ENCODE measurements around the gene SORCS2.

SORCS2 gene

DNA sequence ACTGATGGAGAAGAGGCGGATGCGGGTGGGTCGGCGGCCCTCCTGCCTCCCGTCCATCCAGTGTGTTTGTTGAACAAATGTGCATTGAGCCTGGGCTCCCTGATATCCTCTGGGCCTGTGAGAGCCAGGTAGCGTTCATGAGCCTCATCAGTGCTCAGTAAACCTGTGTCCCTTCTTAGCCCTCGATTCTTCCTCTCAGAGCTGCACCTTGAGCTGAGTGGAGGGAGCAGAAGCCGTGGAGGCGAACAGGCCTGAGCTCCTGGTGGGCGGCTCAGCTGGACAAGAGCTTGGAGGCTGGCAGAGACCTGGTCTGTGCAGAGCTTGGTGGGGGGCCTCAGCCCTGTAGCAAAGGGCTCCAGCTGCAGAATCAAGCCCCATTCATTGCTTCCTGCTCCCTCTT is 112.1 kb downstream of the SORCS2 start:
- no peak for DNase-seq (ENCODE audit: low spot score)

DNA sequence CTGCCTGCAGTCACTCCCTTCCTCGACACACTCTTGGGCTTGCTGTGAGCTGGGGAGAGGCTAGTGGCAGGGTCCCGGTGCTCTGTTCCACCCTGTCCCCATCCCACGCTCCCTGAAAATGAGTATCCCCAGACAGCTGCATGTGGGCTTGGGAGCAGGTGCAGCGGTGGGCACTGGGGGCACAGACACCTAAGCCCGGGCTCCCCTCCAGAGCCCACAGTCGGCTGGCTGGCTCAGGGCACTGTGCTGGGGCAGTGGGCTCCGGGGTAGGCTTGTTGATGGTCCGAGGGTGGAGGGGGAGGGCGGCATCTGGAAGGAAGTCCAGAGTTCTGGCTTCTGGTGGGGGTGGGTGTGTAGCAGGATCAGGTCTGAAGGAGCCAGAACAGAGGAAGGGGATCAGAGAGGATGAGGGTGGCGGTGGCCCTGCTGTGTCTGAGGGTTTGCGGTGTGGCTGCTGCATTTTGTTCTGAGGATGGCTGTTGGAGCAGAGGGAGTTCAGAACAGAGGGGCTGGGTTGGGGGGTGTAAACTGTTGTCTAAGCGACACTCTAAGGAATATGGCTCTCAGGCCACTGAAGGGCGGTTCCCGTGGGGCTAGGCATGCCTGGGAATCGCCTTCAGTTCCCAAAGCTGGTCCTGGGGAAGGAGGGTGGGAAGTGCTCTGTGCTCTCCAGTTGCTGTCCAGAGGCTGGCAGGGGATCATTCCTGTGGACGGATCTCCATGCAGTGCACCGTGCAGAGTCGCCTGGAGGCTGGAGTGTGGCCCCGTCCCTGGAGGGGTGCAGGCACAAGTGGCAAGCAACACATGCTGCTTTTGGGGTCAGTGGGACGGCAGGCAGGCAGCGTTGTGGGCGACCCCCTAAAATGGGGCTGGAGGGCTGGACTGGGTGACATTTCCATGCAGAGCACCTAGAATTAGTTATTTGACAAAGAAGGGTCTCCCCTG is 114.0 kb downstream of the SORCS2 start:
- no peak for DNase-seq (ENCODE audit: low spot score)

DNA sequence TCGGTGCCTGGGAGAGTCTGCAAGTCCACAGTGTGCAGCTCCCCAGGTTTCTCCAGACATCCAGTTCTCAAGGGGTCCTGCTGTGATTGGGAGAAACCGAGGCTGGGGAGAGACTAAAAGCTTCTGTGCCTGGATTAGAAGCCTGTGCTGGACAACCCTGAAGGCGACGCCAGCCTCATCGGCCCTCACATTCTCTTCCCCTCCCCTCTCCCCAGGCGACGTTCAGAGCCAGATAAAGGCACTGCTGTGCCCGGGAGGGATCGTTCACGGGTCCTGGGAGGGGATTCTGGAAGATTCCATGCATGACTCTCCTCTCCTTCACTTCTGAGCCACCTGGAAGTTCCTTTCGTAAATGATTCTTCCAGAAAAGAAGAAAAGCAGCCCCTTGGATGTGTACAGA is 114.6 kb downstream of the SORCS2 start:
- no peak for DNase-seq (ENCODE audit: low spot score)

DNA sequence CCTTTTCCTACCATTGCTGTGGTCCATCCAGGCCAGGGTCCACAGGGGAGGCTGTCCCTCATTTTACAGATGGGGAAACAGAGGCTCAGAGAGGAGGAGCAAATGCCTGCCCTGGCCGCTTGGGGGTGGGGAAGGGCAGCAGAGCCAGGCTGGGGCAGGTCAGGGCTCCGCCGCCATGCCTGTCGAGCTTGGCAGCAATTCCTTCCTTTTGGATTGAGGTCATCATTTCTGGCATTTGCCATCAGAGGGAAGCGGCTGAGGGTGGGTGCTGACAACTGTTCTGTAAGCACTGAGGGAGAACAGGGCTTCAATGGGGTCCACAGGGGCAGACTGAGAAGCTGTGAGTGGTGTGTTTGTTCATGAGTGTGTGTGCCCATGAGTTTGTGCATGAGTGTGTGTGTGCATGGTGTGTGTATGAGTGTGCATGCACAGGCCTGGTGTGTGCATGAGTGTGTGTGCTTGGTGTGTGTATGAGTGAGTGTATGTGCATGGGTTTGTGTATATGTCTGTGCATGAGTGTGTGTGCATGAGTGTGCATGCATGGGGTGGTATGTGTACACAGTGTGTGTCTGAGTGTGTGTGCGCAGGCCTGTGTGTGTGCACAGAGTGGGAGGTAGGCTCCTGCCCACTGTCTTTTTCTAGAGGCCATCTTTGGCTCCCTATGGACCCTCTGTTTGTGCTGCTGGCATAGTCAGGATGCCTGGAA is 115.2 kb downstream of the SORCS2 start:
- DNase-seq (ENCODE audit: low spot score): no peak

DNA sequence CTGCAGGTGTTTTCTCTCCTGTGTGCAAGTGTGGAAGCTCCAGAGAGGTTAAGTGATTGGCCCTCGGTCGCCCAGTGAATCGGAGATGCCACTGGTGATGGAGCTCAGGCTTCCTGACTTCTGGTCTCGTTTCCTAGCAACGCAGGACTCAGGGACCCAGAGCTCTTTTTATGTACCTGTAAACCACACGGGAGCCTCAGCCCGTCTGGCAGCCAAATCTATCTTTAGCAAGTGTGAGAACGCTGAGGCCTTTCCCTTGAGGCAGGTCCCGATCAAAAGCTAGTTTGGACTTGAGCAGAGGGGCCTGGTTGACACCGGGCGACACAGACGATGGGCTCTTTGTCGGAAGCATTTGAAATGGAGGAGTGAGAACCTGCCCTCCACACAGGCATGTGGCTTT is 116.8 kb downstream of the SORCS2 start:
- no peak for DNase-seq (ENCODE audit: low spot score)

DNA sequence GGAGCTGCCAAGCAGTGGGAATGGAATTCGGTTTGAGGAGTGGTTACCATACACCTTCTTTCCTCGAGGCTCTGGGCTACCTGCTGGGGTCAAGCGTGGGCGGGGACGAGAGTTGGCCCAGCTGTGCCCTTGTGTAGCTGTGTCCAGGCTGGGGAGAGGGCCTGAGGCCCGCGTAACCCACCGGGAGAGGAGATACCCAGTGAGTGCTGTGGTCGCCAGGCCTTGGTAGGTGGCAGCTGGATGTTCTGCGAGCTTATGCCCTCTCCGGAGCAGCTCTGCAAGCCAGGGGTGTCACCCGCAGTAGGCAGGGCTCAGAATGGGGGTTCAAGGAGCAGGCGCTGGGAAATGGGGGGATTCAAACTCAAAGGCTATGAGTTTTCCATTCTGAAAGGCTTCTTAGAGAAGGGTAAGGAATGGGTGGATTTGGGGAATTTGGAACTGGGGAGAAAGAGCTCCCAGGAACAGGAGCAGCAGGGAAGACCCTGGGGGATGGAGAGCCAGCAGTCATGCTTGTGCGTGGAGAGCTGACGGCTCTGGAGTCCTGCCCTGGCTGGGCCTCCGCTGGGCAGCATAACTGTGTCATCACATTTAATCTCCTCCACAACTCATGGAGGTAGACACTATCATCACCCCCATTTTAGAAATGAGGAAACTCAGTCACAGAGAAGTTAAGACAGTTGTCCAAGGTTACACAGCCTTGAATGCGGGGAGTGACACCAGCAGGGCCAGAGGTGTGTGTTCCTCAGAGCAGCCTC is 117.5 kb downstream of the SORCS2 start:
- DNase-seq (ENCODE audit: low spot score): no peak

DNA sequence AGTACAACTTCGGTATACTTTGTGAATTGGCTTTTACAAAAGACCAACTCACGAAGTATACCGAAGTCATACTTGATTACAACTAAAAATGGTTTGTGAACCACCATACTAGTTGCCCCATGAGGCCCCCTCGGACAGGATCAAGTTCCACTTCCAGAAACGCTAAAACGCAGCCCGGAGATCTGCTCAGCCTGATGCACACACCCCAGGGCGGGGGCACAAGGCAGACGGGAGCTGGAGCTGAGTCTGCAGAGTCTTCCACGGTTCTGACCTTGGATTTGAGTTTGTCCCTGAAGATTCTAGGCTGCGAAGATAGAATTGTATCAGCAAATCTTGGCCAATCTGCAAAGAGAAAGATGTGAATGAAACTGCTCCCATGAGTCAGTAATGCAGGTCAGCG is 118.1 kb downstream of the SORCS2 start:
- DNase-seq (ENCODE audit: low spot score): no peak

DNA sequence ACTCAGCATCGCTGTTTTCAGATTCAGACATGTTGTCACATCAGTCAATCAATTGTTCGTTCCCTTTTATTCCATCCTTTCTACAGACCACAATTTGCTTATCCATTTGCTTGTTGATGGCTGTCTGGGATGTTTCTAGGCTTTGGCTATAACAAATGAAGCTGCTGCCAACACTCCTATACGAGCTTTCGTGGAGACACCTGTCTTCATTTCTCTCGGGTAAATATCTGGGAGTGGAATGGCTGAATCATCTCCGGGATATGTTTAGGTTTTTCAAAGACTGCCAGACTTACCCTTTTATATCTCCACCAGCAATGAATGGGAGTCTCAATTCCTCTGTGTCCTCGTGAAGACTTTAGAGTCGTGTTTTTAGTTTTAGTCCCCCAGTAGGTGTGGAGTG is 118.9 kb downstream of the SORCS2 start:
- no peak for DNase-seq (ENCODE audit: low spot score)

DNA sequence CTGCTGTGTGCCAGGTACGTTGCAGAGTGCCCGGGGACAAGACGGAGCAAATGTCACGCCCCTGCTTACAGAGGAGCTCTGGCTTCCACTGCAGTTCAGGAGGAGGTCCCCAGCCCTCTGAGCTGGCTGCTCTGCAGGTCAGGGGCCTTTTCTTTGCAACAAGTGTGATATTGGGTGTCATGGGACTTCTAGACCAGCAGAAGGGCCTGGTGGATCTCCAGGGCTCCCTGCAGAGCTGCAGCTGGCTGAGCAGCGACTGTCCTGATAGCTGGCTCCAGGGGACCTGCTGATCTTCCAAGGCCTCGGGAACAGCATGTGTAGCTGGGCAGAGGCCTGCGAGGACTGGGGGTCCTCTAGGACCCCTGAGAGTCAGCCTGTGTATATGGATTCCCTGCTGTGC is 120.4 kb downstream of the SORCS2 start:
- DNase-seq (ENCODE audit: low spot score): no peak

DNA sequence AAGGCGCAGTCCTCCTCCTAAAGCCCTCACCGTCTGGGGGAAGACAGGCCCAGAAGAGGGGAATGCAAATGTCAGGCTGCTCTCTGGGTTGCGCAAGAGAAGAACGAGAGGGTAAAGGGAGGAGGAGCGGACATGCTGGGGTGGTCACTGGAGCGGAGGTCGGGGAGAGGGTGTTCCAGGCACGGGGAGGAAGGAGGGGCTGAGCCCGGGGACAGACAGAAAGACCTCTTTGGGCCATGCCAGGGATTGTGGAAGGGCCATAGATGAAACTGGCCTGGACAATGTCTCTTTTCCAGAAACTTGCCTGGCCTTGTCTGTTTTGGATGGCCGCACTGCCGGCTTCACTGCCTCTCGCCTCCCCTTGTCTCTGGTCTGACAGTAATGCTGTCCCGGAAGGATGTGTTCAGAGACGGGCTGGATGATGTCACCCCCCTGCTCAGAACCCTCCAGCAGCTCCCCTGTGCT is 121.0 kb downstream of the SORCS2 start:
- DNase-seq (ENCODE audit: low spot score): no peak

DNA sequence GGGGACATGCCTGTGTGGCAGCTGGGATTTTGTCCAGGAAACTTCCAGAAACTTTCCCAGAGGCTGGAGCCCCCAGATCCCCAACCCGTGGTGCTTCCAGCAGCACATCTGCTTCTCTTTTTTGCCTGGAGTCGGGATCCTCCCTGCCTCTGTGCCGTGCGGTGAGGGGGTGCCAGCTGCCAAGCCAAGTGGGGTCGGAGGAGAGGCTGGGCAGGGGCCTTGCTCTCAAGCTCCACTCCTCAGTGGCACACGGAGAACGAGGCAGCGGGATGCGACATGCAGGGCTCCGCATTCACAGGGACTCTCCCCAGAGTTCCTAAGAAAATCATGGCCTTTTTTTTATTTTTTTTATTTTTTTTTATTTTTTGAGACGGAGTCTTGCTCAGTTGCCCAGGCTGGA is 121.7 kb downstream of the SORCS2 start:
- no peak for DNase-seq (ENCODE audit: low spot score)

DNA sequence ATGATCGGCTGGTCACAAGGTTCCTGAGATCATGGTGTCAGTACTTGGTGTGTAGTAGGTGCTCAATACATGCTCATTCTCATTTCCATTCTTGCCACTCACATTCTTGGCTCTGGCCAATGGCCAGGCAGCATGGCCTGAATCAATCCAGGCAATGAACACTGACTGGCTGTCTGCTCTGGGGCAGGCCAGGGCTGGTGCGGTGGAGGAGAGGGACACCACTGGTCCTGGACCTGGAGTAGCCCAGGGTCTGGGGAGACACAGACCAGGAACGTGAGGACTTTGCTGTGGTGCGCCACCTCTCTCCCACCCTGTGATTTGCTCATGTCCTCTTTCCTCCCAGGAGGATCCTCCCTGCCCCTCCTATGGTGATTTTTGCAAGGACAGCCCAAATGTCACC is 122.9 kb downstream of the SORCS2 start:
- DNase-seq (ENCODE audit: low spot score): no peak

DNA sequence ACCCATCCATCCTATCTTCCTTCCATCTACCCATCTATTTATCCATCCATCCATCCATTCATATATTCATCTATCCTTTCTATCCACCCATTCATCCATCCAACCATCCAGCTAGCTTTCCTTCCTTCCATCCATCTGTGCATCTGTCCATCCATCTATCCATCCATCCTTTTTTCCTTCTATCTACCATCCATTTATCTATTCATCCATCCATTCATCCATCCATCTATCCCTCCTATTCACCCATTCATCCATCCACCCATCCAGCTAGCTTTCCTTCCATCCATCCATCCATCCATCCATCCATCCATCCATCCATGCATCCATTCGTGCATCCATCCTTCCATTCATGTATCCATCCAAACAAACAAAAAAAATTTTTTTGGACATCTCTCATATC is 123.6 kb downstream of the SORCS2 start:
- no peak for DNase-seq (ENCODE audit: low spot score)

DNA sequence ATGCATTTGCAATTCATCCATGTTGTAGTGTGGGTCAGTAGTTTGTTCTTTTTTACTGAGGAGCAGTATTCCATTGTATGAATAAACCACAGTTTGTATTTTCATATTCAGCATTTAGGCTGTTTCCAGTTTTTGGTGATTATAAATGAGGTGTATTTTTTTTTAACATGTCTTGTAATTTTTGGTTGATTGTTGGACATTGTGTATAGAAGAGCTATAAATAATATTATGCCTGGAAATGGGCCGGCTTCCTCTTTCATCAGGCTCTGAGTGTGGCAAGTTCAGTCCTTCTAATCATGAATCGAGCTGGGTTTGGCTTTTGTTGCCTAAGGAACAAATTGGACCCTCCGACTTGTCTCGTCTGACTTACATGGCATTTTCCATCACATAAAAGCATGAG is 126.7 kb downstream of the SORCS2 start:
- no peak for DNase-seq (ENCODE audit: low spot score)

DNA sequence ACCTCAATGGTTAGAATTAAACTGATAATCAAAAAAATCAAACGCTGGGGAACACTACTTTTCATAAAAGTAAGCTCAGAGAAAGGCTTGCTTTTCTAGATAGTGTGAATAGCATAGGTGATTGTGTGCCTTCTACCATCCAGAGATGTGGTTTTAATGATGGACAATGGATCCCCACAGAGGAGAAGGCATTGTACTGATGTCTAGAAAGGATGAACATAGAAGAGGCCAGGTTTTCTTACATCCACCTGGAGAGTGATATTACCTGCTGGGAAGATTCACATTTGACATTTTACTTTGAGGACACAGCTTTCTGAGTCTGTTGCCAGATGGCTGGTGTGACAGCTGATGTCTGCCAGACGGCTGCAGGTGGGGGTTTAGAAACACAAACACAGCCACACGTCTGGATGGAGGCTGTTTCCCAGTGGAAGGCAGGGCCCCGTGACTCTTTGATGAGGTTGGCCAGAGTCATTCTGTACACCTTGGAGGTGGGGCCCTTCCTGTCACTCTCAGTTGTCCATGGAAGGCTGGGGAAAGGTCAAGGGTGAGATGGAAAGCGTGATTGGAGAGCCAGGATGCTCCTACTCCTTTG is 128.0 kb downstream of the SORCS2 start:
- no peak for DNase-seq (ENCODE audit: low spot score)

DNA sequence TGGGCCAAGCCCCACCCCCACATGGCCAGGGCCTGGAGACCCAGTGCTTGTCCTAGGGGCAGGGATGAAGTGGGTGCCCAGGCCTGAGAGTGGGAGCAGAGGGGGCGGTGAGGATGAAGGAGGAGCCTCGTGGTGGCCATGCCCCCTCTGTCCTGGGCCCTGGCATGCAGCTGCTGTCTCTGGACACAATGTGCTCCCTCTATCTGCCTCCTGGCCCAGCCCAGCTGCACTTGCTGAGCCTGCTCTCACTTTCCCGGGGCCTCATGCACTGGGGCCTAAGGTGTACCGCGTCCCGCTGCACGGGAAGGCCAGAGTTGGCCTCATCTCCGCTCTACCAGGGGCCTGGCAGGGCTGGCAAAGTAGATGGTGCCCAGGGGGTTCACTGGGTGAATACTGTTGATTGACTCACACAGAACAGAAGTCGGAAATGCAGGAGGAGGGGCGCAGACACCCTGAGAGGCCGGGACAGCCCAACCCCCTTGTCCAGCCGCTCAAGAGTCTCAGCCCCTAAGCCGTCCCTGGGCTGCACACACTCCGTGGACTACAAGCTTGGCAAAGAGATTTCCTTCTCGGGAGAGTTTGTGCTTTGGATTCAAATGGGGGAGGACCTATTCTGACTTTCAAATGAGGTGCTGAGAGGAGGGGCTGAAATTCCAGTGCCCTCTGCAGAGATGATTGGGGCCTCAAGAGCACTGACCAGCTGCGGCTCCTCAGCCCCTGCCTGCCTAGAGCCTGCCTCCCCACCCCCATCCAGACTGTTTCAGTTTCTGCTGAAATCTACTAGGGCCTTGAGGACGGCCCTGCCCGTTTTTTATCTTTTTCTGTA is 130.0 kb downstream of the SORCS2 start:
- DNase-seq (ENCODE audit: low spot score): no peak

DNA sequence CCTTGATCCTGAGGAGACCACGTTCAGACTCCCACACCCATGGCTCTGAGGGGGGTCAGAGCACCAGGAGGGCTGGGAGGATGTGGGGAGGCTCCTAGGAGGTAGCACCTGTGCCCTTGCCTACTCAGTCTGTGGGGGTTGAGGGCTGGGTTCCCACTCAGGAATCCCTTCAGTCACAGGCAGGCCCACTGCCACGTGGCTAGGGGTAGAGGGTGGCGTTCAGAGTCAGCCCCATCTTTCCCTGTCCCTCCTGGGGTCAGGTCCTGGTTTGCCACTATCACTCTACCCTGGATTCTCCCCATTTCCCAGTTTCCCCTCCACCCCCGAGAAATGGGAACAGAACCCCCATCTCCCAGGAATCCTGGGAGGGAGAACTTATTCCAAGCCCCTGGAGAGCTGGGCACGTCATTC is 131.1 kb downstream of the SORCS2 start:
- DNase-seq (ENCODE audit: low spot score): no peak

DNA sequence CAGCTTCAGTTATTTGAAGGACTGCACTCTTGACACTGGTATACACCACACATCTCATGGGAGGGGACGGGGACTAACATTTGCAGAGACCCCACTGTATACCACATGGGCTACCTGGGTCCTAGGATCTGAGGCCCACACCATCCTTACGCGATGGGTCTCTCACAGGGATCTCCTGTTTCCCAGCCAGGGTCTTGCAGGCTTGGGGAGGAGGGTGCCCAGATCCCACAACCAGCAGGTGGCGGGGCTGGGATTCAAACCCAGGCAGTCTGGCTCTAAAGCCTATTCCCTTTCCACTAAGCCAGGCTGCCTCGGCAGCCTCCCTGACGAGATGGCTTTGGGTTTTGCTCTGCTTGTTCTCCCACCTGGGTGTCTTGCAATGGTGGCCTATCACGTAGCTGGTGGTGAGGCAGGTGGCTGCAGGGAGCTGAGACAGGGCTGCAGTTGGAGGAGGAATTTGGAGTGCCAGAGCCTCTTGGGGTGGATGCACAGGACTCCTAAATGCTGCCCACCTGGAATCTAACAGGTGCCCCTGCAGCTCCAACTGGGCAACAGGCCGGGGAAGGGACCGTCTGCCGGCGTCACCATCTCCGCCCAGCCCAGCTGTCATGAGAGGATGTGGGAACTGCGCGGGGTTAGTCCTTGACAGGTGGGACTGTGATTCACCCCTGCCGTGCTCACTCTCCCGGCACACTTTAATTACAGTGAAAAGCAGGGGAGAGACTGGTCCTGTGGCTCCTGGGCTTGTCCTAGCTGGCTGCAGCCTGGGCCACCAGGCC is 131.7 kb downstream of the SORCS2 start:
- no peak for DNase-seq (ENCODE audit: low spot score)

DNA sequence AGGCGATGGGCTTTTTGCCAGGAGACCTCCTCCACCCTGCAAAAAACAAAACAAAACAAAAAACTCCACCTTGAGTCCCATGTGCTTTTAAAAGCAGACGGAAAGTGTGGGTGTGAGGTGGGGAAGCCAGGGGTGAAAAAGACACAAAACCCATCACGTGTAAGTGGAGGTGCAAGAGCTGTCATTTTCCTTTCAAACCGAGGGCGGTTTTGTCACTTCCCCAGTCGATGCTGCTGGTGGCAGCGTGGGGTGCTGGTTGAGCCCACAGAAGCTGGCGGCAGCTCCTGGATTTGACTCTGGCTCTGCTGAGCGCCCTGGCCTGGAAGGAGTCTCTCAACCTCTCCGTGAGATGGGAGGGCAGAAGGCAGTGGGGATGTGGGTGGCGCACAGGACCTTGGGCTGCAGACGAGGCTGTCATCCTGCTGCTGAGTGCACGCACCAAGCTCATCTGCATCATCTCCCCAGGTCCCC is 132.3 kb downstream of the SORCS2 start:
- DNase-seq (ENCODE audit: low spot score): no peak

DNA sequence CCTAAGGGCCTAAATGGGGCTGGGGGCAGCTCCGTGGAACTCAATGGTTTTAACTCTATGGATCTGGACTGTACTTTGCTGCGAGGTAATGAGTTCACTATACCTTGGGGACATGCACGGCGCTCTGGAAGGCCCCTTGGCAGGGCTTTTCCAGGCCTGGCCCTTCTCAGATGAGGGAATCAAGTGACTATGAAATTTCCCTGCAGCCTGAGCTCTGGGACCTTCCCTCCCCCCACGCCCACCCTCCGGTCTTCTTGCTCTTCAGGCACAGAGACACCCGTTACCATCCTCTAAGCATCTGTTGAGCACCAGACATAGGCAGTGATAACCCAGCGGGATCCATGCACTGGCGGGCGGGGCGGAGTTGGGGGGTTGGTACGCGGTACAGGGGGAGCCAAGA is 133.2 kb downstream of the SORCS2 start:
- no peak for DNase-seq (ENCODE audit: low spot score)

Measured in AG08396 (cell line).